Measurements from ENCODE around the gene NKAIN2. TPM values are rescaled to one million over a fixed set of nuclear protein-coding genes. Genes with fewer than 3 reads are reported as not detected.
A peak's percentile ranks its signal among the peaks of the same experiment; 100 is the strongest.

NKAIN2 gene
- total and polyA plus RNA-seq, 2 donors (not counting 3 experiments of a cell fraction or from before 2014, with no cell fraction given), result 0.03 TPM; not detected in 1

GRCh38 chr6:124064317-124065113, 260.9 kb downstream of the NKAIN2 start:
- H3K36me3 ChIP-seq (ENCODE audit: control insufficient read depth in 2 of 2, extremely low read depth in 1 of 2, insufficient read depth in 2 of 2, low read length in 2 of 2), result no peaks in the 10 kb centered on the region
- ChIA-PET CTCF (no interaction called here), POLR2A (no interaction called here)

More at GRCh38 chr6:124064317-124065113, 260.9 kb downstream of the NKAIN2 start:
- dilution Hi-C loops (cut with MboI; ENCODE audit: extremely low pct_ligation_motif_present, low sequenced_read_pairs) (no loop called here), intact Hi-C loops (cut with micrococcal nuclease) (no loop called here)
- peak; percentile 44 for FAIRE-seq
- Histone ChIP-seq H3K9me3 (replicated peaks; ENCODE audit: control insufficient read depth, insufficient read depth, low read length) (no peaks in the 10 kb centered on the region), H3K27ac (ENCODE audit: insufficient read depth, low read depth, low read length) (no peak overlapping the region), H3K4me2 (ENCODE audit: insufficient read depth, low read length) (no peak overlapping the region), H3K79me2 (ENCODE audit: control insufficient read depth, insufficient read depth, low read length) (no peaks in the 10 kb centered on the region), H3K4me1 (ENCODE audit: control insufficient read depth, extremely low read depth, insufficient read depth, low read length) (no peaks in the 10 kb centered on the region), H3K9me1 (replicated peaks; ENCODE audit: control insufficient read depth, extremely low read depth, insufficient read depth, low read length) (no peaks in the 10 kb centered on the region), H3K4me3 (replicated peaks in 1 of 3; ENCODE audit: insufficient read depth in 1 of 3, low read depth in 1 of 3, low read length in 3 of 3) (no peak overlapping the region), H2AFZ (ENCODE audit: low read depth, low read length) (no peak overlapping the region), H4K20me1 (replicated peaks; ENCODE audit: control insufficient read depth, extremely low read depth, insufficient read depth, low read length) (no peaks in the 10 kb centered on the region), H3K9ac (replicated peaks; ENCODE audit: extremely low read depth, insufficient read depth, low read length) (no peak overlapping the region), H3K27me3 (ENCODE audit: control insufficient read depth in 2 of 2, insufficient read depth in 2 of 2, low read length in 2 of 2) (no peaks in the 10 kb centered on the region)
- no TSS peak for BruUV-seq (replicated peaks)
- TF ChIP-seq FOS (IDR thresholded peaks at IDR 0.05; ENCODE audit: borderline replicate concordance, insufficient read depth, low read length), result no peak
- TF ChIP-seq MAX (IDR thresholded peaks at IDR 0.05; ENCODE audit: insufficient read depth, insufficient read length), result no peak
- no peak for TF ChIP-seq CTCF (IDR thresholded peaks at IDR 0.05; ENCODE audit: extremely low read depth in 1 of 2, insufficient read depth in 1 of 2, low read depth in 1 of 2, low read length in 2 of 2)
- DNase-seq (ENCODE audit: low read depth, low spot score), result no peak
